NOMO-1 treated with DMSO at 0.1 percent for 48 hours (cell line): Measurements from ENCODE around the gene SPTBN1.

Source experiments
- DNase-seq: peaks from one replicate; lab custom pipeline; 2025; ENCODE audit not compliant: unreplicated experiment; lab: John Stamatoyannopoulos, UW

SPTBN1 gene

GRCh38 chr2:54570925-54571694 lies 115.0 kb downstream of the SPTBN1 start:
- DNase-seq = peak; percentile 88

DNA sequence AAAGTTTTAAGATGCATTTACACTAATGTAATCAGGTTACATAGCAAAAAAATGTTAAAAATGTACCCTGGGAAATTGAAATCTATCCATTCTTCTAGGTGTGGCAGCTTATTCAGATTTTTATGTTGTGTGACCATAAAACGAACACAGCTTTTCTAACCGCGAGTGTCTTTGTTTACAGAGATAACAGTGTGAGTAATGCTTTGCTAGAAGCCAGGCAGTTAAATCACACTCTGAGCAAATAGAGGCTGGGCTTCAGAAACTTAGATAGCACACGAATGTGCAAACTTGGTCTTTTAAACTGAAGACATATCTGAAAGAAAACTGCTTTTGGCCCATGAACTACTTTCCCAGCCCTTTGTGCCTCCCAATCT lies 116.1 kb downstream of the SPTBN1 start:
- no peak for DNase-seq

GRCh38 chr2:54572636-54573536 lies 116.8 kb downstream of the SPTBN1 start:
- no peak for DNase-seq

GRCh38 chr2:54573537-54573919 lies 117.4 kb downstream of the SPTBN1 start:
- DNase-seq = no peak

GRCh38 chr2:54574107-54574859 lies 118.2 kb downstream of the SPTBN1 start:
- peak; percentile 68 for DNase-seq

DNA sequence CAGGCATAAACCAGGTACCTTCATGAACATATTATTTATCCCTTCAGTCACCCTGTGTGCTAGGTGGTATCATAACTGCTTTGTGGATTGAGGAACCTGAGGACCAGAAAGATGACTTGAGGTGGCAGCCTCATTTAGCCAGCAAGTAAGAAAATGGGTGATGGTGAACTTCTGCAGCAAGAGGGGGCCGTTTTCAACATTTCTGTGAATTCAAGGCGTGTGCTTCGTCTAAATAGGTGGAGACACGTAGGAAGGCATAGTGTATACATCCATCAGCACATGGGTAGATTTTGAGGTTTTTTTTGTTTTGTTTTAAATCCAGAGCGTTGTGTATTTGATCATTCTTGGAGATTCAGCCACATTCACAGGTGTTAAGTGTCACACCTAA lies 118.7 kb downstream of the SPTBN1 start:
- DNase-seq = no peak

GRCh38 chr2:54575379-54575888 lies 119.3 kb downstream of the SPTBN1 start:
- peak; percentile 32 for DNase-seq

DNA sequence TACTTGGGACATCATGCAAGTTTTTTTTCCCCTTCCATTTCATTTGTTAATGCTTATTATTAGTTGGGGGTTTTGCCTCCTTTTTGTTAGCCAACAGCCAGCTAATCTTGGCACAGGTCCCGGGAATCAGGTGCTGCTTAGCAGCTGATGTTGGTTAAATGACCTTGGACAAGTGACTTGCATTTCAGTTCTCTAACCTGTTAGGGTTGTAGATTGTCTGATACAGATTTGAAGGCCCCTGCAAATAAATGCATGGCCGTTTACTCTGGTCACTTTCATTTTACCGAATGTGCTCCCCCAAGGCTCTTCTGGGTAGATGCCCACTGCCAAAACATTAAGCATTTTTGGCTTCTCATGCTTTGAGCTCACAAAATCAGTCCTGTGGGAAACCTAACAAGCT lies 120.9 kb downstream of the SPTBN1 start:
- no peak for DNase-seq

- no peak for DNase-seq
Measured at GRCh38 chr2:54577944-54578647, 122.0 kb downstream of the SPTBN1 start.

DNA sequence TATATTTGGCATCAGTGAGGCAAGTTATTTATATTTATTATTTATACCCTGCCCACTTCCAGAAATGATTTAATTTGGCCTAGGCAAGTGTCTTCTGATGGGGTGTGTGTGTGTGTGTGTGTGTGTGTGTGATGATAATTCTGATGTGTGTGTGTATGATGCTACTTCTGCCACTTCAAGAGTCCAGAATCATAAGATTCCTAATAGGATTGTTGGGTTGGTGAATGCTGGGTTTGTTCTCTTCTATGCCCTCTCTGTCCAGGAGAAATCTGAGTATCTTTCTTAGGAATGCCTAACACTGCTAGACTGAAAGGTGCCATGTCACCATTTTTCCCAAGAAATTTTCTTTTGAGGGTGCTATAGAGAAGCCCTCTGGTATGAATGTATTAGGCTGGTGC lies 122.5 kb downstream of the SPTBN1 start:
- DNase-seq = no peak

DNA sequence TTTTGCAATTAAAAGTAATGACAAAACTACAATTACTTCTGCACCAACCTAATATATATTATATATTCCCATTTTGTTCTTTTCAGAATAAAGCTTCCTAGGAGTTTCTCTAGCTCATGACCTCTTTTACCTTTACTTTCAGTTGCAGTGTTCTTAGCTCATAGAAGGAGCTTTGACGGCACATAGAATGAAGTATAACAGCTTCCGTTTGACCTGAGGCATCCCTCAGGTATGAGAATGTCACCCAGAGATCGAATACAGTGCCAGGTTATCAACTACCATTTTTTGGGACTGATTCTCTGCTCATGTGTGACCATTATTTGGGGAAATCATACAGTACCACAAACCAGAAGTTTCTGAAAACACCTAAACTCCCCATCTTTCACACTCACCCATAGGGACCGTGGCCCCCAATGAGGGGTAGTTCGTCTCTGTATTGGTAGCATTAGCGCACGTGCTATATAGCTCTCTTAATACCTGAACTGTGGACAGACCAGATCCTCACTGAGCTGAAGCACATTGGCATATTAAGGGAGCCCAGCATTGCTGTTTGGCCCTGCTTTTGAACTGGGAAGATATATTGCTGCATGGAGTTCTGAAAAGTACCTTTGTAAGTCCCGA lies 123.0 kb downstream of the SPTBN1 start:
- DNase-seq = no peak

GRCh38 chr2:54579682-54580620 lies 123.8 kb downstream of the SPTBN1 start:
- DNase-seq = no peak

GRCh38 chr2:54581326-54582039 lies 125.4 kb downstream of the SPTBN1 start:
- DNase-seq = peak; percentile 93

GRCh38 chr2:54582987-54583386 lies 126.9 kb downstream of the SPTBN1 start:
- DNase-seq = no peak

GRCh38 chr2:54584598-54584997 lies 128.5 kb downstream of the SPTBN1 start:
- DNase-seq = no peak

DNA sequence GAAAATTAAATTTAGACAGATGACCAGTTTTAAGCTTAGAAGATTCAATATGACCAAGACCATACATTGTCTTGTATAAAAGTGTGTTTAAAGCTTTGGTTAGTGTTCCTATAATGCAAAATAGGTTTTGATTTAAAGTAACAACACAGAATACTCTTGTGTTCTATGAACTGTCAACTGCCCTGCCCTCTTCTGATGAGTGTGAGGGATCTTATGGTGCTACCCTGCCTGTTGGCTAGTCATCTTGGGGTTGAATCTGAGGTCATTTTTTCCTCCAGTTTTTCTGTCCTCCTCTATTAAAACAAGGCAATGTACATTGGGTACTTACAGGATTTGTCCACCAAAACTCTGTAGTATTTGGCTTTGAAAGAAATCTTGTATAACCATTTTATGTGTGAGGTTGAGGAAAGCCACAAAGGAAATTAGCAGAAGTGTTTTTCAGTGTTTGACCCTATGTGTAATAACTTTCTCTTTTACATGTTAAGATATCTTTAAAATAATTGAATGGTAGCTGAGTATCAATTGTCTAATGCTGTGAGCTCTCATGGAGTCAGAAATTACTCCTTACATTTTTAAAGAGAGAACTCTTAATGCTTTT lies 129.1 kb downstream of the SPTBN1 start:
- DNase-seq = peak; percentile 22

DNA sequence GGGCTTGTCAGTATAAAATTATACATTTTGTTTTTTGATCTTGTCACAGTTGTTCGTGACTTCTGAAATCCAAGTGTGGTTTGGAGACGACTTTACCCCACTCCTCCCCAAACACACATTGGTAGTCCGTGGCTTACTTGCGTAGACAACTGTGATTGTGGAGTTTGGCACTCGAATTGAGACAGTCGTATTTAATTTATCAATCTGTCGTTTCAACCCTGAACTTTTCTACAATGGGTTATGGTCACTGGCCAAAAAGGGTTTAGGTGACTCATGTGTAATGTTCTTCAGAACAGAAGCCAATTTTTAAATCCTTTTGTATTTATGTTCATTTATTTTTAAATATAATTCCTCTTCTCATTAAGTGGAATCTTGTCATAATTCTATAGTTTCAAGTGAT lies 129.9 kb downstream of the SPTBN1 start:
- DNase-seq = no peak

DNA sequence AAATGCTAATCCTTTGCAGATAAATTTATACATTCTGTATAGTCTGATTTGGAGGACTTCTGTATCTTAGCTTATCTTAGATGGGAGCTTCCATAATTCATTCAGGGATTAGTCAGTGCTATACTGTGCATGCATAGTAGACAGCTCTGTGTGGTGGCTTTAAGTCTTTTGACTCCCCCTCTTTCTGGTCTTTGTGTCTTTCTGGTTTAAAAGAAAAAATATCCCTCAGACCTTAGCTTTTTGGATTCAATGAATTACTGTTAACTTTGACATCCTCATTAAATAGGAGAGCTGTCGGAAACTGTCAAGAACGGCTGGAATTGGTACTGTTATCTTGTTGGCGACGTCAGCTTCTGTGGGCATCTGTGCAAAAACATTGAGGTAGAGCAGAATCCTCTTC lies 130.4 kb downstream of the SPTBN1 start:
- no peak for DNase-seq
